Urinary bladder (tissue), 4 donors: ENCODE measurements around the gene CAPN11. TPM values are rescaled to one million over a fixed set of nuclear protein-coding genes. Genes with fewer than 3 reads are reported as not detected.
"Not testable (repeated sequence)": the region's sequence is repeated elsewhere in the genome, so short reads cannot be mapped to it uniquely, and the experiment has no call there.

Experiments
- DNase-seq: peaks from one replicate; pipeline ENCODE4 v3.0.0-alpha.2; 2015; ENCODE audit errors: extremely low spot score
- H3K27ac ChIP-seq: one replicate; pipeline ENCODE4 v1.5.1; 2013; ENCODE audit warnings: low read depth, mild to moderate bottlenecking, moderate library complexity
- H3K36me3 ChIP-seq: one replicate; pipeline ENCODE4 v1.6.1; 2013; ENCODE audit warnings: mild to moderate bottlenecking, moderate library complexity; ENCODE audit not compliant: insufficient read depth
- H3K4me1 ChIP-seq: one replicate; pipeline ENCODE4 v1.6.1; 2013; ENCODE audit warnings: mild to moderate bottlenecking, moderate library complexity; ENCODE audit not compliant: insufficient read depth
- H3K4me3 ChIP-seq: one replicate; pipeline ENCODE4 v1.5.1; 2013; ENCODE audit warnings: low read depth, low read length
- WGBS: extraction: QIAGEN DNeasy Blood & Tissue Kit; methylation state at CpG from one replicate; pipeline ENCODE4 v1.1.7; 2013; 5-methylcytosine and 5-hydroxymethylcytosine counted together
- polyA plus RNA-seq: library from polyadenylated mRNA; stranded (reverse); fragments of 200-250 nt; gene quantifications from one replicate; pipeline ENCODE4 v1.2.3, GENCODE V29; 2013
- total RNA-seq: library from RNA; depleted of rRNA; stranded (reverse); fragments of >200 nt; gene quantifications from one replicate; pipeline ENCODE4 v1.2.3, GENCODE V29; 2014
- donor health status: healthy with polysubstance abuse.
- donor health status: healthy.

CAPN11 gene
- total and polyA plus RNA-seq, 2 donors, result 0.53 to 1.1 TPM

- Histone ChIP-seq H3K27ac (no peak overlapping the region), H3K36me3 (peaks cover 4% of the 10 kb centered on the region), H3K4me3 (no peak overlapping the region), H3K4me1 (no peaks in the 10 kb centered on the region)
- DNase-seq, result no peak
- WGBS, result 60% methylated on average over 6 of the region's 6 CpGs
Measured at GRCh38 chr6:44138717-44139350, 19.8 kb upstream of the CAPN11 start.

GRCh38 chr6:44139351-44139743, 19.3 kb upstream of the CAPN11 start:
- H3K36me3 ChIP-seq, result peaks cover 4% of the 10 kb centered on the region
- H3K4me1 ChIP-seq, result no peaks in the 10 kb centered on the region
- no peak overlapping the region for H3K27ac ChIP-seq
- no peak for DNase-seq
- H3K4me3 ChIP-seq, result no peak overlapping the region
- 90% methylated on average over 10 of the region's 10 CpGs for WGBS

- WGBS, result 100% methylated on average over 1 of the region's 1 CpG
- no peak for DNase-seq
- no peak overlapping the region for H3K4me3 ChIP-seq
- H3K36me3 ChIP-seq, result peaks cover 2% of the 10 kb centered on the region
- no peaks in the 10 kb centered on the region for H3K4me1 ChIP-seq
- H3K27ac ChIP-seq, result no peak overlapping the region
Measured at GRCh38 chr6:44142835-44143234, 15.8 kb upstream of the CAPN11 start.

- Histone ChIP-seq H3K36me3 (peaks cover 2% of the 10 kb centered on the region), H3K4me3 (no peak overlapping the region), H3K4me1 (no peaks in the 10 kb centered on the region), H3K27ac (no peak overlapping the region)
- WGBS, result 98% methylated on average over 1 of the region's 1 CpG
- DNase-seq, result no peak
Measured at GRCh38 chr6:44143731-44144130, 14.9 kb upstream of the CAPN11 start.

- 82% methylated on average over 3 of the region's 3 CpGs for WGBS
- H3K36me3 ChIP-seq, DNase-seq: not testable (repeated sequence)
Measured at GRCh38 chr6:44144536-44144935, 14.1 kb upstream of the CAPN11 start.

GRCh38 chr6:44145839-44146238, 12.8 kb upstream of the CAPN11 start:
- no peaks in the 10 kb centered on the region for H3K4me1 ChIP-seq
- H3K27ac ChIP-seq, result no peak overlapping the region
- H3K4me3 ChIP-seq, result no peak overlapping the region
- no peaks in the 10 kb centered on the region for H3K36me3 ChIP-seq
- DNase-seq, result no peak

More at GRCh38 chr6:44144536-44144935, 14.1 kb upstream of the CAPN11 start:
- H3K27ac ChIP-seq, H3K4me1 ChIP-seq, H3K4me3 ChIP-seq: not testable (repeated sequence)

GRCh38 chr6:44146685-44147084, 11.9 kb upstream of the CAPN11 start:
- Histone ChIP-seq H3K36me3 (no peaks in the 10 kb centered on the region), H3K4me1 (no peaks in the 10 kb centered on the region), H3K27ac (no peak overlapping the region), H3K4me3 (no peak overlapping the region)
- WGBS, result 87% methylated on average over 10 of the region's 10 CpGs
- DNase-seq, result no peak

GRCh38 chr6:44147256-44147655, 11.4 kb upstream of the CAPN11 start:
- Histone ChIP-seq H3K4me3 (no peak overlapping the region), H3K4me1 (no peaks in the 10 kb centered on the region), H3K27ac (no peak overlapping the region), H3K36me3 (no peaks in the 10 kb centered on the region)
- no peak for DNase-seq
- 92% methylated on average over 7 of the region's 7 CpGs for WGBS

- no peak for DNase-seq
- 88% methylated on average over 9 of the region's 9 CpGs for WGBS
- Histone ChIP-seq H3K4me3 (no peak overlapping the region), H3K36me3 (peaks cover 3% of the 10 kb centered on the region), H3K27ac (no peak overlapping the region), H3K4me1 (no peaks in the 10 kb centered on the region)
Measured at GRCh38 chr6:44148306-44148705, 10.3 kb upstream of the CAPN11 start.

GRCh38 chr6:44149369-44150012, 9.1 kb upstream of the CAPN11 start:
- no peak for DNase-seq
- Histone ChIP-seq H3K4me3 (no peak overlapping the region), H3K27ac (no peak overlapping the region), H3K4me1 (no peaks in the 10 kb centered on the region), H3K36me3 (peaks cover 3% of the 10 kb centered on the region)
- 87% methylated on average over 7 of the region's 7 CpGs for WGBS

GRCh38 chr6:44150317-44150917, 8.2 kb upstream of the CAPN11 start:
- H3K4me3 ChIP-seq, result no peak overlapping the region
- WGBS, result 73% methylated on average over 3 of the region's 3 CpGs

GRCh38 chr6:44151348-44152108, 7.1 kb upstream of the CAPN11 start:
- no peaks in the 10 kb centered on the region for H3K4me1 ChIP-seq
- 24% methylated on average over 31 of the region's 31 CpGs for WGBS
- no peak for DNase-seq
- H3K36me3 ChIP-seq, result peaks cover 3% of the 10 kb centered on the region
- no peak overlapping the region for H3K27ac ChIP-seq
- H3K4me3 ChIP-seq, result no peak overlapping the region

More at GRCh38 chr6:44150317-44150917, 8.2 kb upstream of the CAPN11 start:
- no peak for DNase-seq
- Histone ChIP-seq H3K27ac (no peak overlapping the region), H3K4me1 (no peaks in the 10 kb centered on the region), H3K36me3 (peaks cover 3% of the 10 kb centered on the region)

- H3K27ac ChIP-seq, result no peak overlapping the region
- peaks cover 3% of the 10 kb centered on the region for H3K36me3 ChIP-seq
- no peak overlapping the region for H3K4me3 ChIP-seq
- H3K4me1 ChIP-seq, result peaks cover 2% of the 10 kb centered on the region
- WGBS, result 56% methylated on average over 8 of the region's 8 CpGs
- no peak for DNase-seq
Measured at GRCh38 chr6:44152109-44152461, 6.5 kb upstream of the CAPN11 start.

GRCh38 chr6:44152533-44152932, 6.1 kb upstream of the CAPN11 start:
- Histone ChIP-seq H3K4me1 (peaks cover 2% of the 10 kb centered on the region), H3K27ac (no peak overlapping the region), H3K36me3 (peaks cover 3% of the 10 kb centered on the region), H3K4me3 (no peak overlapping the region)
- WGBS, result 94% methylated on average over 19 of the region's 19 CpGs
- DNase-seq, result no peak
